HG03060 (cell line): ENCODE results near the gene ARHGAP24.

Experiments
- ATAC-seq: cut with Tn5 transposase; IDR thresholded peaks from one replicate; pipeline ENCODE4 v1.9.1; 2021; ENCODE audit warnings: low read depth, moderate number of reproducible peaks; ENCODE audit not compliant: unreplicated experiment

Gene ARHGAP24

DNA sequence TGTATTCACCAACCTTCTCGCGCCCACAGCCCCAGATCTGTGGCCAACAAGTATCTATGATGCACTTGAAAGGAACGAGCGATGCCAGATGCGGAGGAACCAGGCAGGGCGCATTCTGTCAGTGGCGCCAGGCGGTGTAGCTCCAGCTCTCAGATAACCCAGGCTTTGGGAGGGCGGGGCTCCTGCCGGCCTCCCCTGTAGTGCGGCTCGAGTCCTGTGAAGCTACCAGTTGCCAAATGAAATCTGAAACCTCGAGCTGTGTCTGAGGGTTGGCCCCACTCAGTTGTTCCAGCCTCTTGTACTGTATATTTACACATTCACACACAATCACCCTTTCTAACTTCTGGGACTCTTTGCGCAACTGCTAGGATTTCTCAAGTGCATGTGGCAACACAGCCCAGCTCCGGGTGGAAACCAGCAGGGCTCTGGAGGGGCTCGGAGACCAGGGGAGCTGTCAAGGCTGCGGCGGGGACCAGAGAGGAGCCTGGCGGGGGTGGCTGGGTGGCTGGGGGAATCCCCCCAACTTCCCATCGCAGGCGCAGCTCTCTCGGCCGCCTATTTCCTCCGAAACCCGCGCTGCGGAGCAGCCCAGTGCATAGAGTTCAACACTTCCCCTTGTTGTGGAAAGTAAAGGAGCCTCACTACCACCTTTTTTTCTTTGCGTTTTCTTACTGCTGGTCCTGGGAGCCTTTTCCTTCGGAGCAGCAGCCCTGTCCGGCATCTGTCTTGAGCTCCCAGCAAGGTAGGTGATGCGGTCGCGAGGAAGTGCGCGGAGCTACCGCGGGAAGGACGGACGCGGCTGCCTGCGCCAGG lies at the start of gene ARHGAP24:
Gene ARHGAP24 (plus strand): TSS at position 333 of the 813 bp plus-strand sequence.
- ATAC-seq, result peak; percentile 85

DNA sequence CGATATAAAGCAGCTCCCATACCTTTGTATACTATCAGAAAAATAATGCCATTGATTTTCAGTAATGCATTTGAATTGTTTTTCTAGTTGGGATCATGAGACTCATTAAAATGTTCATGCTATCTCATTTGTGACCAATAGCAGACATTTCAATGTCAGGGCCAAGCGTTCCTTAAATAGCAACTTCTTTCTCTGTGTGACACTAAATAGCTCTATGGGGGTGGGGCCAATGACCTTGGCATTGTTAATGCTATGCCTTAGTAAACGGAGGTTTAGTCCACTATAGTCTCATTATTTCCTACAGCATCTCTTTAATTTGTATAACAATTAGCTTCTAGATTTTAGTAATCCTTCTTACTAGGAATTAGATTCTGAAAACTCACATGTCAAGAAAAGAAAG lies 48.6 kb upstream of the ARHGAP24 start:
- no peak for ATAC-seq

DNA sequence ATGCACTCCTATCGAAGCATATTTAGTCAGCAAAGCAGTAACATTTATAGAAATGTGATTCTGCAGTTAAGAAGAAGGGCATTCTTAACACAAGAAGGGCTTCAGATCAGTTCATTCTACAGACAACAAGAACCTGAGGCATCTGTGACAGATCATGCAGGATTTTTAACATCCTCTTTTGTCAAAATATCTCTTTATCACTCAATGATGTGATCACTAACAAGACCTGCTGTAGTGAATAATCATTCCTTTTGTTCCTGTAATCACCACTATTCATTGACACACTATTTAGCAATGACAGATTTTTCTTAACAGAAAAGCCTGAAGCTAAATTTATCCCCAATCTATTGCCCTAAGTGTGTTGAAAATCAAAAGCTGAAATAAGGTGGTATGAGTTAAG lies 47.8 kb upstream of the ARHGAP24 start:
- no peak for ATAC-seq

DNA sequence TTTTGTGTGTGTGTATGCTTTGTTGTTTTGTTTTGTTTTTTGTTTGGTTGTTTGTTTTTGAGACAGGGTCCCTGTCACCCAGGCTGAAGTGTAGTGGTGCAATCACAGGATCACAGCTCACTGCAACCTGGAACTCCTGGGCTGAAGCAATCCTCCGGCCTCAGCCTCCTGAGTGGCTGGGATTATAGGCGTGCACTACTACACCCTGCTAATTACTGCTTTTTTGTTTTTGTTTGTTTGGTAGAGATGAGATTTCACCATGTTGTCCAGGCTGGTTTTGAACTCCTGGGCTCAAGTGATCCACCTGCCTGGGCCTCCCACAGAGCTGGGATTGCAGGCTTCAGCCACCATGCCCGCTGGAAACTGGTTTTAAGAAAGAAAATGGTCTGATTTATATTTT lies 44.7 kb upstream of the ARHGAP24 start:
- no peak for ATAC-seq

DNA sequence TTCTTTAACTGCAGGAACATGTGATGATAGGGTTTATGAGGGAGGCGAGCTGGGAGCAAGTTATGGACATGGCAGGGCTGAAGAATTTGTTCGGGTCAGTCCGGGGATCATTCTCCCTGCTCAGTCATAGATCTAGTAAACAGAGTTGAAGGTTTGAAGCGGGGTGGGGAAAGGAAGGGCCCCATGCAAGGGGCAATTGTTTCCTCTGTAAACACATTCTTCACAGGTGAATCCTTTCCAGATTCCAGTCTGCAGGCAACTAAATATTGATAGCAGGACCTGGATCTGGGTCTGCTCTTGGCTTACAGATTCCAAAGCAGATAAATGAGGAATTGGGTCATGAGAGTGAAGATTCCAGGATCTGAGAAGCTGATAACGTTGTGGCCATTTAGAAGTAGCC lies 44.3 kb upstream of the ARHGAP24 start:
- ATAC-seq, result no peak

DNA sequence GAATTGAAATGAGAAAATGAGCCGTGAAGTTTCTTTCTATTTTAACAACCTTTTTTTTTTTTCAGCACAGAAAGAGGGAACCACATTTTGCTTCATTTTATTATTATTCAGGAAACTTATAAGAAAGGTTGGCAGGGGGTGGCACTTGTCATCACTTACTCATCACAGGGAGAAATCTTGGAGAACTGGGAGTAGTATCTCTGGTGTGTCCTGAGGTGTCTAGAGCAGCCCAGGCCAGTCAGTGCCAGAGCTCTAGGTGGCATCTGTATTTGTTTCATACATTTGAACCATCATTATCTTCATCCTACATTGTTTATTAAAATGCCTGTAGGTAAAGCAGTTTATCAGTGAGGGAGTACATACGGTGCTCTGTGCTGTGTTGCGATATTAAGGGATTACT lies 43.8 kb upstream of the ARHGAP24 start:
- no peak for ATAC-seq

DNA sequence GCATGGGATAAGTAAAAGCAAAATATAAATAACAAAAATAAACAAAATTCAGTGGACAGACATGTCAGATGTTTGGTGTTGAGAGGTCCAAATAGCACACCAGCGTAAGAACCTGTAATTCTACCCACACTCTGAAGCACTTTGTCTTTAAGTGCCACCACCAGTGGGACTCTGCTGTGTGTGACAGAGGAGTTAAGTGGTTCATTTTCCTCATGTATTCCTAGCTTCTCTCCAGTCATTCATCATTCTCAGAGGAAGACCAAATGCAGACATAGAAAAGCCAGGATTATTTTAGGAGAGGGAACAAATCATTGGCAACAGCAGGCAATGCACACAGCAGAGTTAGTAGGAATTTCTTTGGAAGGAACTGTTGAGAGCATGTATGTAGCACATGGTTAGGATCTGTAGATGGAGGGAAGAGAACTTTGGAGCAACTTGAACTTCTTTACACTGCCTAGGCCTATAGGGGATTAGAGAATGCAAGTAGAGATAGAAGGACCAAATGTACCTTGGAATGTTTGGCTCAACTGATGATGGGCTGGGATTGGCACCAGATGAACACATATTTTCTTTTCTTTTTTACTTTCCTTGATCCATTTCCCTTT lies 43.0 kb upstream of the ARHGAP24 start:
- no peak for ATAC-seq

DNA sequence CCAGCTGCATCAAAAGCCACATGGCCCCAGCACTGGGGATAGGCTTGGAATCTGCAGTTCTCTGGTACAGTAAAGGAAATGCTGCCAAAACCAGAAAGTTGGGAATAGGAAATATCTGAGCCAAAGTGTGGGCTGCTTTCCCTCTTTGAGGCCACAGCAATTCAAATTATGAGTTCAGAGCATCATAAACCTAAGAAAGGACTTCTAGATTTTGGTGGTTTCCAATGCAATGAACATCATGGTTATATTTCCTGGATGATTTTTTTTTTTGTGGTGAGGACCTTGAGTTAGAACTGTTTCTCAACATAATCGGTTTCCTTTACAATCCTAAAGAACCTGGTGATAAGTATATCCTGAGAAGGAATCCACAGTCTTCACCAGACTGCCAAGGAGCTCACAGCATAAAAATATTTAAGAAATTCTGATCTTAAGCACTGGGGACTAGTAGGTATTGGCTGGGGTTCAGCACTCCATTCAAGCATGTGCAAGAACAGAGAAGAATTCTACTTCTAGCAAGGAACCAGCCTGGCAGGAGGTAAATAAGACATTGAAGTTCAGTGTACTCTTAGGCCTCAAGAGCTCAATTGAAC lies 29.8 kb upstream of the ARHGAP24 start:
- ATAC-seq, result no peak

DNA sequence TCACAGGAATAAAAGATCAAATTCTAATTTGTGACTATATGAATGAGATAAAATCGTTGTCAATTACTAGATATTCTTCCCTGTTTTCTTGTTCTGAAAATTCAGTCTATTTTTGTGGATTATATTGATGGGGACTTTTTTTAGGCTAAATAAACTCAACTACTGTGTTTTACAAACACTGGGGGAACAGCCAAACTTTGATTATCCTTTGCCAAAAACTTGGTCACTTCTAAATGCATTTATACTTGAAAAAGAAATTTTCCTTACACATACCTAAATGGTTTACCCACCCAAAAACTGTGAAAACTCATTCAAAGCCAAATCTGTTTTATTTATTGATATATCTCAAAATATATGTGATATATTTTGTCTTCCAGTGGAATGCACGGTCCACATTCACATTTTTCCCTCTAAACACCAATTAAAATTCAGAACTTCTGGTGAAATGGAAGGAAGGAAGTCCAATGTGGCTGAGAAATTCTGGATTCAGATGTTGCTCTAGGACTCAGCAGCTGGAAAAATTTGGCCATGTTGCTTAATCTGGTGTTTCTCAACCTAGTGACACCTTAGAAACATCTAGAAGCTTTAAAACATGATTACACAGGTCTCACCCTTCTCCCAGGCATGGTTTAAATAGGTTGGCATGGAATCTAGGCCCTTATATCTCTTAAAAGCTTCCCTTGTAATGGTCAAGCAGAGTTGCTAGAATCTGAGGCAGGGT lies 28.6 kb upstream of the ARHGAP24 start:
- no peak for ATAC-seq

DNA sequence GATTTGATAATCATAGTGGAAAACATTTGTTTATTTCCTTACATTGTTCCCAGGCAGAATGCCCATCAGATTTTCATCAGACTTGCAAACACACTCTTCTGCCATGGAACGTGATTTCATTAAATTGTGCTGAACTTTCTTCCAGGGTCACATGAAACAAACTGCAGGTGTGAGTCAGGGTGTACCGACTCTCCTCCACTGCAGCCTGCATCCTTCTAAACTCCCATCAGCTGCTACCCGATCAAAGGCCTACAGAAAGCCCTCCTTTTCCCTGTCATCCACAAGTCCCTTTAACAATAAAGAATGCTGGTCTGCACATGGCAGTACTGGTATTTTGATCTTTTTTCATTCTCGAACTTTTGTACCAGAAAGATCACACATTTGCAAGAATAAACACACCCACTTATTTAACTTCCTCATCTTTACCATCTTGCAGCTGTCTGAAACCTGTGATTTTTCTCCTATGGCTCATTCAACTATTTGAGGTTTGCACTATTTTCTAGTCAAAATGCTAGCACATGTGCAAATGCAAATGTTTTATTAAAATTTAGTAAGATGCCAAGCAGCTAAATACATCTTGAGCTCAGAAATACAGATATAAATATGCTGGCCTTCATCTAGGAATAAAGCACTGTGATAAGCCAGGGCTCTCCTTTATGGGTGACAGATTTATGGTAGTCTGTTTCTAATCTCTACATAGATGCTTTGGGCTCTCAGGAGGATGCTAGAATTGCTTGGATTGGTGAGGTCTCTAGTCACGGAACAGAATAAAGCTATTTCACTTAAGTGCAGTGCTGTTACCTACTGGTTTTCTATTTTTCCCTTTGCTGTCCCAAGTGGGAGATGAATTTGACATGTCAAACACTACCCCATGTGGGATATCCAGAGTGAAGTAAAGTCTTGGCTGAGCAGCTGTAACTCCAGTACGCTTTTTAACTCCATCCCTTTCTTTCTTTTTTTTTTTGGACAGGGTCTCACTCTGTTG lies 25.8 kb upstream of the ARHGAP24 start:
- ATAC-seq, result no peak

DNA sequence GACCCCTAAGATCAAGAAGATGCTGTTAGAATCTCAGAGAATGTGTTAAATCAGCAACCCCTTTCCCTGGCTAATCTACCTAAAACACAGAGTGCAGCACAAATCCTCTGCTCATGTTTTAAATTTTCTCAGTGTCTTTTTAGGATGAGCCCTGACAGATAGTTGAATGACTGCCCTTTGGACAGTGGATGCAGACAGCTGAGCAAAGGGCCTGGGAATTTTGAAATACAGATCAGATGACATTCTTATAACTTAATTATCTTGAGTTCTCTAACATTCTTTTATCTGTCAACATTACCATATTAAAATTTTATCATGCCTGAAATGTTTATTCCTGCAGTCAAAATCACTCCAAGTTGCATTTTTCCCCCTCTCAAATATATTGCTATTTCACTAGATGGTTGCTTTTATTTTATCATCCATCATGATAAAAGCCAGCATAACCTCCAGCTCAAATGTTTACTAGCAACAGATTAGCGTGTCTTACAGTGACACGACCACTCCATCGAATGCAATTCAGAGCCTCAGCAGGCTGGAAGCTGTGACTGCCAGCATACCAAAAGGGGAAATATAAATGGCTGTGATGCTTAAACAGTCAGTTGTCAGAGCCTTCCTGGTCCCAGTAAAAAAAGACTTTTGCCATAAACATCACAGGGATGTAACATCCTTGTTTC lies 22.8 kb upstream of the ARHGAP24 start:
- no peak for ATAC-seq

DNA sequence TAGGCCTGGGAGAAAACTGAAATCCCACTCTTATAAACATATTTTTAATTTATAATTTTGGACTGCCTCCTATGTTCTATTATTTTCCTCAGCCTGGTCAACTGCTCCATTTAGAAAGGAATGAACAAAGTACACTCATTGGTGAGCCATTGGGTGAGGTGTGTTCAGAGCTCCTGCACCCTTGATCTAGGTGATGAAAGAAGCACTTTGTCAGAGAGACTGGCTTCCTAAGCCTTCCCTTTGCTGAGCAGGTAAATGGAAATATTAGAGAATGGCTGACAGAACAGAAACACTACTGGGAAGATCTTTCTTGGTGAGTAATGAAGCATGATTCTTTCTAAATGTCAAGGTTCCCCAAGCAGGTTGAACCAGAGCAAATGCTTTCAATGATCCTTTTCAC lies 19.0 kb upstream of the ARHGAP24 start:
- no peak for ATAC-seq

DNA sequence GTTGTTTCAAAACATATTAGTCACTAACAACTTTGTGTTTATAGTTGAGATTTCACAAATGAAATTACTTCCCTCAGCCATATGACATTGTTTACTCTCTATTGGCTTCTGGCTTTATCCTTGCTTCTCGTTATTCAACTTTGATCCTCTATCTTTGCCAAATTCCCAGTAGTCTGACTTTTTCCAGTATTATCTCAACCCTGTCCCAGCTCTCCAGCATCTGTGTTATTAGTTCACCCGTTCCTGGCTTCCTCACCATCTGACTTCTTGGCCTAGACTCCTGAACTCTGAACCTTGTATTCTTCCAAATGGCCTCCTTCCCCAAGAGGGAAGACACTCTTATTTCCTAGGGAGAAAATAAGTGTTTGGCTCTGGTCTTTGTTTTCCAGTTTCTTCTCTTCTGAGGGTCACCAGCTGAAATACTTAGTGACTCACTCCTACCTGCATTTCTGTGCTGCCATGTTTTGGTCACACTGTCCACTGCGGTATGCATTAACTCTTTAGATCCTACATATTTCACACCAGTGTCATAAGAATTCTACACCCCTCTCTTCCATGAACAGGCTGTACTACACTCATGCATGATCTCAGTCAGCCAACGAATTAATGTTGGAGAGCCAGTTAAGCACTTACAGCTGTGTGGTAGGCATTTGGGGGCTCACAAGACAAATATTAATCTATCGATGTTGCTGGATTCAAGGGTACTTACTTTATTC lies 17.0 kb upstream of the ARHGAP24 start:
- ATAC-seq, result no peak

DNA sequence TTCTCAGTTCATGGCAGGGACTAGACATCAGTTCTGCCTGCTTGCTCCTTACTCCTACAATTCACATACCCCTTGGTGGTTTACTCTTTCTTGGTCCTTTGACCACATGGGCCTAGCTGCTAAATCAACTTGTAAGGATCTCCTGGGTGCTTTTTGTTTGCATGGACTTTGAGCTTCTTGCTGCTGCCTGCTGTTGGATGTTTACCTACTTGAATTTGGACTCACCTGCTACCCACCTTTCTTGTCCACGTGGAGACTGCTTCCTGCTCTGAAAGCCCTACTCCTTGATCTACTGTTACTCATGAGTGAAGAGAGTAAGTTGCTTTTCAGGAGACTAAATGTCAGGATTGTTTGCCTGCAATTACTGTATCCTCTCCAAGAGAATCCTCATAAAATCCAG lies 15.2 kb upstream of the ARHGAP24 start:
- ATAC-seq, result no peak

DNA sequence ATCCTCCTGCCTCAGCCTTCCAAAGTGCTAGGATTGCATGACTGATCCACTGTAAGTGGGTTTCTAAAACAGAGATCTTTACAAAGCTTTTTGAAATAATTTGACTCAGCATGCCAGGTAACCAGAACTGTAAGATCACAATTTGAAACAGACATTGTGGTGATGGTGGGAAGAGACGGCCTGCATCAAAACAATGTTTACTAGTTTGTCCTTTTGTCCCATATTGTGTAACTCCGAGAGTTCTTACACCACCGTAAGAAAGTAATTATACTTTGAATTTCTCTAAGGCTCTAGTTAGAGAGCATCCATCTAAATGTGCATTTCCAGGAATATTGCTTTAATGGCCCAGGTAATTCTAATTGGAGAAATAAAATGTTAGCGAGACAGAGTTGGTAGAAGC lies 594 bp upstream of the ARHGAP24 start:
- ATAC-seq, result no peak

DNA sequence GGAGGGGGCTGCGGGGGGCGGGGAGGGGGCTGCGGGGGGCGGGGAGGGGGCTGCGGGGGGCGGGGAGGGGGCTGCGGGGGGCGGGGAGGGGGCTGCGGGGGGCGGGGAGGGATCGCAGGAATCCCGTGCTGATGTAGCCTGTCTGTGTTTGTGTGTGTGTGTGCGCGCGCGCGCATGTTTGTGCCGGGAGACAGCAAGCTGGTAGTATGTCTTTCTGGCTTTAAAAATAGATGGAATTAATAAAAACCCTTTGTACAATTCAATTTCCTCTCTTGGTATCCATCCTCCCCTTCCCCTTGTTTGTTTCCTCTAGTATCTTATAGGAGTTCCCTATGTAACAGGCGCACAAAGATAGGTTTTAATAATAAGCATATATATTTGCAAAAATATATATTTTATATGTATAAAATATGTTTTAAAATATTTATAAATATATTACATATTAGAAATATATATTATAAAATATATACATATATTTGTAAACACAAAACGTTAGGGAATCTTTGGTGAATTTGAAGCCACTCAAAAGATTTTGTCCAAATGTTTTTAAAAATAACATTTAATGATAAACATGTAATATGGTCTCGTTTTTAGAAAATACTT lies 782 bp downstream of the ARHGAP24 start:
- ATAC-seq, result no peak

DNA sequence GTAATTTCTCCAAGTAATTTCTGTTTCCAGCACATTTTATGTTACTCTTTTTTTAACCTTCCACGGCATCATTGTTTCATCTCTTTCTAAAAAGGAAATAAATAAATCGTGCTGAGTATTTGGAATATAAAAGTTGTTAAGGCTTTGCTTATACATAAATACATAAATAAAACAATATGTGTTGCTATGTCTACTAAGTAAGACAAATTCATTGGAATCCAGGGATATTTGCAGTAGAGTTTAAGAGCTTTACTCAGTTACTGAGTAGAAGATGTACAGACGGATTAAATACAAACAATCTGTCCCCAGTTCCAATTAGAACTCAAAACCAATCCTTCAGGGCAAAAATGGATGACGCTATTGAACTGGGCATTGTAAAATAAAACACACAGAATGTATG lies 1.4 kb downstream of the ARHGAP24 start:
- no peak for ATAC-seq

DNA sequence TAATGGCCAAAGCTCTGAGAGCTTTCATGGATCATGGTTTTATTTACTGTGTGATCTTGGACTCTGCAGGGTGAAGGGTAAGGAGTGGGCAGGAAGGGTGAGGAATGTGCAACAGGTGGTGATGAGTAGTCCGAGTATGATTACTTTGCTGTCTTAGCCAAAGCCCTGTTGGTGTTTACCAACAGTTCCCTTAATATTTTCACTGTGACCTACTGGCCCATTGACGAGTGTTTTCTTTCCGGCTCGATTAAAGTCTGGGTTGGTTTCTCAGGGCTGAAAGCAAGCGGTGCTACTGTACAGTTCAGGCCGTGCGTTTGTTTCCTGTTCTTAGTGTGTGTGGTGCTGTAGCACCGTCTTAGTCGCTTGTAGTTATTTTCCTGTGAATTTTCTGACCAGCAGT lies 2.6 kb downstream of the ARHGAP24 start:
- ATAC-seq, result no peak

DNA sequence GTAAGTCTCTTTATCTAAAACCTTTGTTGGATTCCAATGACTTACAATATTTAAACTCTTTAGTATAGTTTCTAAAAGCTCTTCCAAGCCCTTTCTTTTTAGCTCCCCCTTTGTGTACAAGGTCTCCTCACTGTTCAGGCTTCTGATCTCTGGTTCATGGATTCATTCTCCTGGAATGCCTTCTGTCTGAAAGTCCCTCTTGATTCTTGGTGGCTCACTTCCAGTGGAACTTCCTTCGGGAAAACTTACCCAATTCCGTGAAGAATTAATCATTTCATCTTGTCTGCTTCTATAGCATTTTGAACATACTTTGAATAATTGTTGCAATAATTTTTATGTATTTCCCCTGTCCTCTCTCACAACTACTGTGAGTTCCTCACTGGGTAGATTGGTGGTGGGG lies 3.6 kb downstream of the ARHGAP24 start:
- no peak for ATAC-seq
